Brain microvascular endothelial cell (primary cell): ENCODE results near the gene PAX9.

Experiments
- DNase-seq: peaks from one replicate; pipeline ENCODE4 v3.0.0-alpha.2; 2020
- H3K27ac ChIP-seq: fragments of 250-450 bp; sonication (Bioruptor Pico); 2 replicates; pipeline ENCODE4 v1.5.1; 2020; ENCODE audit warnings: mild to moderate bottlenecking, moderate library complexity
- H3K27me3 ChIP-seq: fragments of 250-450 bp; sonication (Bioruptor Pico); replicated peaks from 2 replicates; pipeline ENCODE4 v1.5.1; 2020; ENCODE audit warnings: mild to moderate bottlenecking
- H3K36me3 ChIP-seq: fragments of 250-450 bp; sonication (Bioruptor Pico); replicated peaks from 2 replicates; pipeline ENCODE4 v1.5.1; 2020; ENCODE audit warnings: mild to moderate bottlenecking
- H3K4me3 ChIP-seq: 2 replicates; pipeline ENCODE4 v1.5.1; 2011; ENCODE audit warnings: low read depth, mild to moderate bottlenecking, control low read depth, low read length, moderate library complexity
- in situ Hi-C: cut with HindIII; loops from 2 replicates; pipeline ENCODE4 v1.10.0; 2017; ENCODE audit warnings: low sequenced_read_pairs, low pct_ligation_motif_present
- TF ChIP-seq, protein P1 (sequence below): IDR thresholded peaks from 2 replicates; pipeline ENCODE4 v1.5.1; 2011; ENCODE audit warnings: low read depth, mild to moderate bottlenecking, moderate library complexity, low read length, control low read depth, inconsistent platforms; ENCODE audit errors: missing control alignments

PAX9 gene

DNA sequence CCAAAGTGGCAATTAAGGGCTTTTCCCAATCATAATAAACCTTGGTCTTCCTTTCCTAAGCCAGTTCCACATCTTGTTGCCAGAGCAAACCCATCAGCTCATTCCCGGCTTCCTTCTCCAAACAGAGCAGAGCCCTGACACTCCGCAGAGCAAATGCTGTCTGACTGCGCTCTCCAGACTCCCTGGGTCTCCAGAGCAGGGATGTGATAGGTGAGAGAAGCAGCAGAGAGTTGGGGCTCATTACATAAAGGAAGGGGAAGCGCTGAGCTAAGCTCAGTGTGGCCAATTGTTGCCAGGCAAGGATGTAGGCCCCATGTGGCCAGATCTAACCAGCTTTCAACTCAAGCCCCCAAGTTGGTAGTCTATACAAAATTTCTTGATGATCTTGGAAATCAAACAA lies 36.2 kb upstream of the PAX9 start:
- no peak for DNase-seq
- TF ChIP-seq, protein P1, sequence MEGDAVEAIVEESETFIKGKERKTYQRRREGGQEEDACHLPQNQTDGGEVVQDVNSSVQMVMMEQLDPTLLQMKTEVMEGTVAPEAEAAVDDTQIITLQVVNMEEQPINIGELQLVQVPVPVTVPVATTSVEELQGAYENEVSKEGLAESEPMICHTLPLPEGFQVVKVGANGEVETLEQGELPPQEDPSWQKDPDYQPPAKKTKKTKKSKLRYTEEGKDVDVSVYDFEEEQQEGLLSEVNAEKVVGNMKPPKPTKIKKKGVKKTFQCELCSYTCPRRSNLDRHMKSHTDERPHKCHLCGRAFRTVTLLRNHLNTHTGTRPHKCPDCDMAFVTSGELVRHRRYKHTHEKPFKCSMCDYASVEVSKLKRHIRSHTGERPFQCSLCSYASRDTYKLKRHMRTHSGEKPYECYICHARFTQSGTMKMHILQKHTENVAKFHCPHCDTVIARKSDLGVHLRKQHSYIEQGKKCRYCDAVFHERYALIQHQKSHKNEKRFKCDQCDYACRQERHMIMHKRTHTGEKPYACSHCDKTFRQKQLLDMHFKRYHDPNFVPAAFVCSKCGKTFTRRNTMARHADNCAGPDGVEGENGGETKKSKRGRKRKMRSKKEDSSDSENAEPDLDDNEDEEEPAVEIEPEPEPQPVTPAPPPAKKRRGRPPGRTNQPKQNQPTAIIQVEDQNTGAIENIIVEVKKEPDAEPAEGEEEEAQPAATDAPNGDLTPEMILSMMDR: no peak
- in situ Hi-C loops: no loop called here
- Histone ChIP-seq H3K27me3 (no peaks in the 10 kb centered on the region), H3K27ac (no peak overlapping the region), H3K4me3 (no peak overlapping the region), H3K36me3 (no peaks in the 10 kb centered on the region)

GRCh38 chr14:36626151-36626550 lies 35.5 kb upstream of the PAX9 start:
- in situ Hi-C loops: no loop called here

DNA sequence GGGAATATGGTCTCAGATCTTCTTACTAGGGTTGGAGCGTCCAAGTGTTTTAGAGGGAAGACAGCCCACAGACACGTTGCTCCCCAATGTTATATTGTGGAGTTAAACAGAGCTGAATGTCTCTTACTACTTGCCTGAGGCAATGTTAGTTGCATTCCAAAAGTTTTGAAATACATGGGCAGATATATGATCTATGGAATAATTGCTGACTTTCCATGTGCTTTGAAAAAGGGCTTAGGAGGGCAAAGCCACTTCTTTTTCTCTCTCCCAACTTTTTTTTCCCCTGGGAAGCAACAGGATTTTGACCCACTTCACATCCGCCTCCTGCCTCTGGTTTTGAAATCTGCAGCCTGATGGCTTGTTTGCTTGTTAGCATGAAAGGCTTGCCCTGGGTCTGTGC lies 33.7 kb upstream of the PAX9 start:
- no peak overlapping the region for H3K4me3 ChIP-seq
- no peaks in the 10 kb centered on the region for H3K27me3 ChIP-seq
- TF ChIP-seq, protein P1: no peak
- H3K27ac ChIP-seq: no peak overlapping the region
- DNase-seq: no peak
- H3K36me3 ChIP-seq: no peaks in the 10 kb centered on the region
- in situ Hi-C loops: no loop called here

More at GRCh38 chr14:36626151-36626550, 35.5 kb upstream of the PAX9 start:
- Histone ChIP-seq H3K36me3 (no peaks in the 10 kb centered on the region), H3K27me3 (no peaks in the 10 kb centered on the region), H3K27ac (no peak overlapping the region), H3K4me3 (no peak overlapping the region)
- no peak for DNase-seq
- TF ChIP-seq, protein P1: no peak

DNA sequence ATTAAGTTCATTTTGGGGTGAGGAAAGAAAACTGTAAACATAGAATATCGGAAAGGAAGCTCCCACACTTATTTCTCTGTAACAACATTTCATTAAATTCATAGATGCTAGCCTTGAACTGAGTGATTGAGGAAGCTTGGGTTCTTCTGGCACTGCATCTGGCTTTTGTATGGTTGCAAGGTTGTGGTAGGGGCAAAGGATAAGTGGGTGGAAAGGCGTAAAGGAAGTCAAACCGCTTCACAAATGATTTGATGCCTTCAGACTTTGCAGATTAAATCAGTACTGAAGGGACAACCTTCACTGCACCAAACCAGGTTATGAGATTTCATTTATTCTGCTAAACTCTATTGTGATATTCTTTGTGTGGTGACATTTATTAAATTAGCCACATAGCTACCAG lies 28.1 kb upstream of the PAX9 start:
- DNase-seq: no peak
- TF ChIP-seq, protein P1: no peak
- Histone ChIP-seq H3K27me3 (no peaks in the 10 kb centered on the region), H3K4me3 (no peak overlapping the region), H3K36me3 (no peaks in the 10 kb centered on the region), H3K27ac (no peak overlapping the region)
- in situ Hi-C loops: no loop called here

DNA sequence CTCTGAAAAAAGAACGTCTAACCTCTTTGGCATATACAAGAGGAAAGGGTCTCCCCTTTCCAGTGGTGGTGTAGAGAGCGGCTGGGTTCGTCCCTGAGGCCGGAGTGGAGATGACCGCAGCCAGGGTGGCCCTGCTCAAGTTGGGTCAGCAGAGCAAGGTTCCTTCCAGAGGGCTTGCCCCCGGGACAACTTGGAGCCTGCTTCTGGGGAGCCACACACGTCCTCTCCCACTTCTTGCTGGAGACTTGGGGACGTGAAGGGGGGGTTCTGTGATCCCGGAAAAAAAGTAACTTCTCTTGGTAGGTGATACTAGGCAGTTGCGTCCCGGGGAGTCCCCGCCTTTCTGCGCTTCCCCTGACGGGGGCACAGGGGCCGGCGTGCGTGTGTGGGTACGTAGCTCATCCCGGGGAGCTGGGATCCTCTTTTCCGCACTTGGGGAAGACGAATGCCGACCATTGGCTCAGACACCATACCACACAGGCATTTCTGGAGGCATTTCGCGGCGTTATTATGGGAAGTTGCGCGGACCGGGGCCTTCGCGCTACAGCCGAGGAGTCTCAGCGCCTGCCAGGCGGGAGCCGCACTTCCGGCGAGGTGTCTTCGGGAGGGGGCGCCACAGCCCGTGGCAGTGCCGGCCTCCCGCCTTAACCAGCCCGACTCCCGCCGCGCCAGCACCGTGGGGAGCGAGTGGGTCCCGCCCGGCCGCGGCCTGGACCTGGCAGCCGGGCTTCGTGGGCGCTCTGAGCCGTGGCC lies 14.8 kb upstream of the PAX9 start:
- H3K27ac ChIP-seq: no peak overlapping the region
- no peaks in the 10 kb centered on the region for H3K36me3 ChIP-seq
- TF ChIP-seq, protein P1: no peak
- in situ Hi-C loops: no loop called here
- H3K4me3 ChIP-seq: no peak overlapping the region
- H3K27me3 ChIP-seq: peaks cover 56% of the 10 kb centered on the region
- no peak for DNase-seq

- no peak overlapping the region for H3K27ac ChIP-seq
- no peak for DNase-seq
- H3K27me3 ChIP-seq: peaks cover 59% of the 10 kb centered on the region
- TF ChIP-seq, protein P1: no peak
- no peak overlapping the region for H3K4me3 ChIP-seq
- in situ Hi-C loops: no loop called here
- H3K36me3 ChIP-seq: no peaks in the 10 kb centered on the region
Measured at GRCh38 chr14:36647417-36647823, 14.2 kb upstream of the PAX9 start.
